ENCODE measurements around the gene PDE1C. TPM values are rescaled to one million over a fixed set of nuclear protein-coding genes. Genes with fewer than 3 reads are reported as not detected.

PDE1C gene
- total RNA-seq, 1 experiment from 2014 or later, result not detected

DNA sequence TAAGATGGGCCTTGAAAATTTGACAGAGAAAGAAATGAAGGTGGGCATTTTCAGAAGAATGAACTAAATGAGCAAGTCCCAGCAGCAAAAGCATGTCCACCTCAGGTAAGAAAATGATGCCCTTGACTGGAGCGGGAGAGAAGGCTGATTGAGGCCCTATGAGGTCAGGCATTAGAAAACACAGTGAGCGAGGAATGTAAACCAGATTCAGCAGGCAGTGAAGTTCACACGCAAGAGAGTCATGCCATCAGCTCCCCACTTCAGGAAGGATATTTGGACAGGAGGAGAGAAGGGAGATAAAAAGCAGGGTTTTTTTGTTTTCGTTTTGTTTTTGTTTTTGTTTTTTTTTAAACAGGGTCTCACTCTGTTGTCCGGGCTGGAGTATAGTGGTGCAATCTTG, 216.8 kb downstream of the PDE1C start:
- TF ChIP-seq, protein P1, sequence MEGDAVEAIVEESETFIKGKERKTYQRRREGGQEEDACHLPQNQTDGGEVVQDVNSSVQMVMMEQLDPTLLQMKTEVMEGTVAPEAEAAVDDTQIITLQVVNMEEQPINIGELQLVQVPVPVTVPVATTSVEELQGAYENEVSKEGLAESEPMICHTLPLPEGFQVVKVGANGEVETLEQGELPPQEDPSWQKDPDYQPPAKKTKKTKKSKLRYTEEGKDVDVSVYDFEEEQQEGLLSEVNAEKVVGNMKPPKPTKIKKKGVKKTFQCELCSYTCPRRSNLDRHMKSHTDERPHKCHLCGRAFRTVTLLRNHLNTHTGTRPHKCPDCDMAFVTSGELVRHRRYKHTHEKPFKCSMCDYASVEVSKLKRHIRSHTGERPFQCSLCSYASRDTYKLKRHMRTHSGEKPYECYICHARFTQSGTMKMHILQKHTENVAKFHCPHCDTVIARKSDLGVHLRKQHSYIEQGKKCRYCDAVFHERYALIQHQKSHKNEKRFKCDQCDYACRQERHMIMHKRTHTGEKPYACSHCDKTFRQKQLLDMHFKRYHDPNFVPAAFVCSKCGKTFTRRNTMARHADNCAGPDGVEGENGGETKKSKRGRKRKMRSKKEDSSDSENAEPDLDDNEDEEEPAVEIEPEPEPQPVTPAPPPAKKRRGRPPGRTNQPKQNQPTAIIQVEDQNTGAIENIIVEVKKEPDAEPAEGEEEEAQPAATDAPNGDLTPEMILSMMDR (conservative IDR thresholded peaks at IDR 0.05; ENCODE audit: low read depth, low read length), result no peak
- TF ChIP-seq EZH2 (IDR thresholded peaks at IDR 0.05; ENCODE audit: borderline replicate concordance, low read depth, low read length, poor library complexity, severe bottlenecking), result no peak
- Histone ChIP-seq H3K4me1 (ENCODE audit: insufficient read depth, low read length, poor library complexity, severe bottlenecking) (no peaks in the 10 kb centered on the region), H3K27ac (ENCODE audit: low read depth, low read length, poor library complexity, severe bottlenecking) (no peak overlapping the region), H3K27me3 (replicated peaks; ENCODE audit: insufficient read depth, low read depth, low read length, poor library complexity) (peaks cover 13% of the 10 kb centered on the region), H3K9me3 (ENCODE audit: low read depth, low read length, poor library complexity, severe bottlenecking) (no peaks in the 10 kb centered on the region), H3K4me3 (ENCODE audit: low read depth, low read length, poor library complexity, severe bottlenecking) (no peak overlapping the region), H3K36me3 (ENCODE audit: insufficient read depth, low read length, poor library complexity, severe bottlenecking) (no peaks in the 10 kb centered on the region)
- no peak for DNase-seq (ENCODE audit: low spot score)
- BruUV-seq (replicated peaks), result no TSS peak
- intact Hi-C loops (cut with micrococcal nuclease; ENCODE audit: unreplicated experiment), result no loop called here
- POLR2A ChIA-PET (ENCODE audit: low non-redundant PET), result interaction anchor here (0.6 kb wide), 1 partner anchor 191 kb away, joined by 6 read pairs; no protein-coding TSS in a partner anchor
- CTCF ChIA-PET, result no interaction called here

DNA sequence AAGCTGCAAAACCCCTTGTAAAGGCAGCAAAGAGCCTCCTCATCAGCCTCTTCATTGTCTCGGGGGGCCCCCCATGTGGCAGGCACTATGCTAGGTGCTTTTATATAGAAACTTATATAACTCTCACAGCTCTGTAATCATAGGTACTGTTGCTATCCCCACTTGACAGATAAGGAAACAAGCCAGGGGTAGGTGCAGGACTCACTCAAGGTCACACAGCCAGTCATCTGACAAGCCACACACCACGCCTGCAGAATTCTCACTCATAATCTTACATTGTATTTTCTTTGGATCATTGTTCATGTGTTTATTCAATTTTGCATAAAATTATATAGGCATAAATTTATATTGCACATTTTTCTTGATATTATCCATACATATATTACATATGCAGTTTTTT, 217.7 kb downstream of the PDE1C start:
- no peaks in the 10 kb centered on the region for H3K36me3 ChIP-seq (ENCODE audit: insufficient read depth, low read length, poor library complexity, severe bottlenecking)
- ChIA-PET POLR2A (ENCODE audit: low non-redundant PET) (no interaction called here), CTCF (no interaction called here)

DNA sequence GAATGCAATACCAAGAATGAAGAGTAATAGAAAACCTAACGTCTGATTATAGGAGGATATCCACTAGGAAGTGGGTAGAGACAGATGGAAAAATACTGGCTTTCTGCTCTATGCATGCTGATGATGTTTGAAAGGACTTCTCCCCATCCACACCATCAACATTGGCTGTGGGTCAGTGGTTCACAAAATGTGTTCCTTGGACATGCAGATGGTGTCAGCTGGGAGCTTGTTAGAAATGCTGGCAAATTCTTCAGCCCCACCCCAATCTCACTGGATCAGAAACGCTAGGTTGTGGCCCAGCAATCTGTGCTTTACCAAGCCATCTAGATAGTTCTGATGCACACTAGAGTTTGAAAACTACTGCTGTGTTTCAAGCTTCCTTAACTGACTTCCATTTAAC, 219.1 kb downstream of the PDE1C start:
- no peaks in the 10 kb centered on the region for H3K36me3 ChIP-seq (ENCODE audit: insufficient read depth, low read length, poor library complexity, severe bottlenecking)
- peaks cover 13% of the 10 kb centered on the region for H3K27me3 ChIP-seq (replicated peaks; ENCODE audit: insufficient read depth, low read depth, low read length, poor library complexity)
- no peak overlapping the region for H3K4me3 ChIP-seq (ENCODE audit: low read depth, low read length, poor library complexity, severe bottlenecking)
- ChIA-PET POLR2A (ENCODE audit: low non-redundant PET) (no interaction called here), CTCF (no interaction called here)
- no TSS peak for BruUV-seq (replicated peaks)
- no peak overlapping the region for H3K27ac ChIP-seq (ENCODE audit: low read depth, low read length, poor library complexity, severe bottlenecking)
- TF ChIP-seq, protein P1 (conservative IDR thresholded peaks at IDR 0.05; ENCODE audit: low read depth, low read length), result no peak
- no peak for TF ChIP-seq EZH2 (IDR thresholded peaks at IDR 0.05; ENCODE audit: borderline replicate concordance, low read depth, low read length, poor library complexity, severe bottlenecking)
- intact Hi-C loops (cut with micrococcal nuclease; ENCODE audit: unreplicated experiment), result no loop called here
- DNase-seq (ENCODE audit: low spot score), result no peak
- no peaks in the 10 kb centered on the region for H3K4me1 ChIP-seq (ENCODE audit: insufficient read depth, low read length, poor library complexity, severe bottlenecking)
- no peaks in the 10 kb centered on the region for H3K9me3 ChIP-seq (ENCODE audit: low read depth, low read length, poor library complexity, severe bottlenecking)

More for the DNA sequence above, 217.7 kb downstream of the PDE1C start:
- Histone ChIP-seq H3K4me3 (ENCODE audit: low read depth, low read length, poor library complexity, severe bottlenecking) (no peak overlapping the region), H3K4me1 (ENCODE audit: insufficient read depth, low read length, poor library complexity, severe bottlenecking) (no peaks in the 10 kb centered on the region), H3K9me3 (ENCODE audit: low read depth, low read length, poor library complexity, severe bottlenecking) (no peaks in the 10 kb centered on the region), H3K27ac (ENCODE audit: low read depth, low read length, poor library complexity, severe bottlenecking) (no peak overlapping the region), H3K27me3 (replicated peaks; ENCODE audit: insufficient read depth, low read depth, low read length, poor library complexity) (peaks cover 13% of the 10 kb centered on the region)
- BruUV-seq (replicated peaks), result no TSS peak
- intact Hi-C loops (cut with micrococcal nuclease; ENCODE audit: unreplicated experiment), result no loop called here
- TF ChIP-seq, protein P1 (conservative IDR thresholded peaks at IDR 0.05; ENCODE audit: low read depth, low read length), result no peak
- no peak for TF ChIP-seq EZH2 (IDR thresholded peaks at IDR 0.05; ENCODE audit: borderline replicate concordance, low read depth, low read length, poor library complexity, severe bottlenecking)
- no peak for DNase-seq (ENCODE audit: low spot score)

All from A673 (cell line).